ENCODE data around the gene SAMHD1.

Gene SAMHD1

GRCh38 chr20:36893801-36894200 is 57.7 kb downstream of the SAMHD1 start:
- CTCF ChIA-PET = interaction anchor here (1.2 to 2.1 kb wide), 3 partner anchors 10 to 26 kb away, joined by 3 to 9 read pairs (median 3); no protein-coding TSS in a partner anchor
- POLR2A ChIA-PET = no interaction called here
- no peak for TF ChIP-seq CTCF (IDR thresholded peaks at IDR 0.05; ENCODE audit: insufficient read depth, low read length, missing control alignments)
- no peak for DNase-seq (ENCODE audit: low read depth, low spot score)
- no peak overlapping the region for H3K4me3 ChIP-seq (ENCODE audit: low read depth, low read length)

- POLR2A ChIA-PET = no interaction called here
Observed at GRCh38 chr20:36891211-36891610, 60.3 kb downstream of the SAMHD1 start.

GRCh38 chr20:36890586-36890985 is 60.9 kb downstream of the SAMHD1 start:
- ChIA-PET CTCF (interaction anchor here (0.7 kb wide), 1 partner anchor 82 kb away, joined by 3 read pairs; no protein-coding TSS in a partner anchor), POLR2A (no interaction called here)
- DNase-seq (ENCODE audit: low read depth, low spot score) = no peak
- no peak overlapping the region for H3K4me3 ChIP-seq (ENCODE audit: low read depth, low read length)
- no peak for TF ChIP-seq CTCF (IDR thresholded peaks at IDR 0.05; ENCODE audit: insufficient read depth, low read length, missing control alignments)

More at GRCh38 chr20:36891211-36891610, 60.3 kb downstream of the SAMHD1 start:
- H3K4me3 ChIP-seq (ENCODE audit: low read depth, low read length) = no peak overlapping the region
- CTCF ChIA-PET = interaction anchor here (0.8 kb wide), 1 partner anchor 83 kb away, joined by 4 read pairs; no protein-coding TSS in a partner anchor
- DNase-seq (ENCODE audit: low read depth, low spot score) = no peak
- TF ChIP-seq CTCF (IDR thresholded peaks at IDR 0.05; ENCODE audit: insufficient read depth, low read length, missing control alignments) = no peak

- ChIA-PET CTCF (interaction anchor here (0.7 to 4.0 kb wide), 11 partner anchors 10 to 402 kb away, joined by 3 to 40 read pairs (median 4); partner anchors contain the start of genes DSN1 and RAB5IF), POLR2A (interaction anchor here (0.5 kb wide), 1 partner anchor 338 kb away, joined by 3 read pairs; no protein-coding TSS in a partner anchor)
- no peak for TF ChIP-seq CTCF (IDR thresholded peaks at IDR 0.05; ENCODE audit: insufficient read depth, low read length, missing control alignments)
- no peak overlapping the region for H3K4me3 ChIP-seq (ENCODE audit: low read depth, low read length)
- no peak for DNase-seq (ENCODE audit: low read depth, low spot score)
Observed at GRCh38 chr20:36888880-36889516, 62.5 kb downstream of the SAMHD1 start.

GRCh38 chr20:36887752-36888090 is 63.8 kb downstream of the SAMHD1 start:
- H3K4me3 ChIP-seq (ENCODE audit: low read depth, low read length) = peak overlapping the region; percentile 43
- TF ChIP-seq CTCF (IDR thresholded peaks at IDR 0.05; ENCODE audit: insufficient read depth, low read length, missing control alignments) = no peak
- CTCF ChIA-PET = interaction anchor here (0.6 to 4.0 kb wide), 17 partner anchors 11 to 337 kb away, joined by 3 to 40 read pairs (median 5); partner anchors contain the start of genes RAB5IF and TLDC2
- DNase-seq (ENCODE audit: low read depth, low spot score) = no peak
- POLR2A ChIA-PET = no interaction called here
